ENCODE measurements around the gene CCDC70. TPM values are rescaled to one million over a fixed set of nuclear protein-coding genes. Genes with fewer than 3 reads are reported as not detected.
"Not testable (repeated sequence)": the region's sequence is repeated elsewhere in the genome, so short reads cannot be mapped to it uniquely, and the experiment has no call there.

CCDC70 gene
- total RNA-seq, 1 donor from 2014 or later: not detected

- no peak for DNase-seq (ENCODE audit: low read depth in 2 of 2)
Observed at GRCh38 chr13:51906581-51906980, 44.8 kb downstream of the CCDC70 start.

GRCh38 chr13:51907040-51907732, 45.4 kb downstream of the CCDC70 start:
- no peak for DNase-seq (ENCODE audit: low read depth in 2 of 2)

DNA sequence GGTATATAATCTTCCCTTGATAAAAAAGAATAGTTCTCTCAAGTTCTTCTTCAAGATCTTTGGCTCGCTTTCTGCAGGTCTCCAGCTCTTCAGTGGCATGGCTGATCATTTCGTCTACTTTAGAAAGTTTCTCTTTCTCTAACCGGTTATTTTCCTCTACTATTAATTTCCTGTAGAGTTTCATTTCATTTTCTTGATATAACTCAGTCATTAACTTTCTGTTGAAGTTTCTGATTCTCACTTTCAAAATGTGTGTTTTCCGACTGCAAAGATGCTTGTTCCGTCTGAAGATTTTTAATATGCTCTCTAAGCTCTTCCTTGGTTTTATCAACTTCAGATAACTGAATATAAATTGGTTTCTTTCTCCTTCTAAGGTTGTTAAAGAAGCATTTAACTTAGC, 47.5 kb downstream of the CCDC70 start:
- not testable (repeated sequence) for DNase-seq (ENCODE audit: low read depth in 2 of 2)

DNA sequence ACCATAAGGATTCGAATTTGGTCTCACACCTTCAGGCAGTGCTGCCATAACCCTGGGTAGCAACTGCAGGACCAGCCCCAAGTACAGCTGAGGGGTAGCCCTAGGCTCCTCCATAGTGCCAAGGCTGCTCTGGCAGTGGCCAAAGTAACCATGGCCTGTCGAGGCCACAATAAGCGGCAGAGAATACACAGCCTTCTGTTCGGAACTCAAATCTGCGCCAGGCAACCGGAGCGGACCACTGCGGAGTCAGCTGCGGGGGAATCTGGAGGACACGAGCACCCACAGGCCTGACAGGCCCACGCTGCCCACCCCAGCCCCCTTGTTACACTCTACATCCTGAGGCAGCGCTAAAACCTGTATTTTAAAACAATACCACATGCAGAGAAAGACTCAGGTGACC, 48.7 kb downstream of the CCDC70 start:
- DNase-seq (ENCODE audit: low read depth in 2 of 2): no peak

DNA sequence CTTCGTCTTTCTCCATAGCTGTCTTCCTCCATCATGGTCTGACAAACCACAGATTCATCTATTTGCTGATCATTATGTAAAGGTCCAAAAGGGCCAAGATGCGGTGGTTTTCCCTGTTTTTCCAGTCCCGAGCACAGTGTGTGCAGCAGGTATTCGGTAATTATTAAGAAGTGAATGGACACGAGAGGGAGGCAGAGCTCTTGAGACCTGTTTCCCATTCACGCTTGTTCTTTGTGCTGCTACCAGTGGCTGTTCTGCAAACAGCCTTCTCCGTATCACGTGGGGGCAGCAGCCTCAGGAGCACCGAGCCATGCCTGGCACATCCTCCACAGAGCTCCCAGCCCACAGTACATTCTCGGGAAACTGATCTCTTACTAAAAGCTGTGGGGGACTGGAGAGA, 50.3 kb downstream of the CCDC70 start:
- no peak for DNase-seq (ENCODE audit: low read depth in 2 of 2)

DNA sequence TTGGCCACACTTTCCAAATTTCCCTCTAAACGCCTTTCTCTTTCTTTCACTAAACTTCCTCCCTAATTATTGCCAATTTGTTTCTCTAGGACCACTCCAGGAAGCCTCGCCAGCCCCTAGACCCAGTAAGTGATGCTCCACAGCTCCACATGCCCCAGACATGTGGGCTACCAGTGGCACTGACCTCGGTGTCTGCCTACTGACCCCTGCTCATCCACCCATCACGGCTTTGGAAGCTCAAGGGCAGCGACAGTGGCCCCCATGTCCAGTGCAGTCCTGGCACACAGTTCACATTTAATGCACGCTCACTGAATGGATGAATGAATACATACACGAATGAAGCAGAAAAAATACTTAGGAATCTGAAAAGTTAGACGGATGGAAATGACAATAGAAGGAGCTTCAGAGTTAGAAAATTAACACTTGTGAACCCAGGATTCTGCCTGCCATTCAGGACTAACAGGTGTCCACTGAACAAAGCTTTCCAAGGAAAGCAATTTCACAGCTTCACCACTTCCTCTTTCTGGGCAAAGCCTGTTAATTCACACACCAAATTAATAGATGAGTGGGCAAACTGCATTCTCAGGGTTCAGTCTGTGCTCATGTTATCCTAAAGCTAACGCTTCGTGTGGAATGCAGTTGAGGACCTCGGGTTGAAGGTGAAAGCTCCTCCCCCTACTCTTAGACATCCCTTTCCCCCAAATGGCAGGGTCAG, 50.9 kb downstream of the CCDC70 start:
- DNase-seq (ENCODE audit: low read depth in 2 of 2): no peak

GRCh38 chr13:51913421-51914136, 51.8 kb downstream of the CCDC70 start:
- no peak for DNase-seq (ENCODE audit: low read depth in 2 of 2)

GRCh38 chr13:51914137-51914493, 52.3 kb downstream of the CCDC70 start:
- no peak for DNase-seq (ENCODE audit: low read depth in 2 of 2)

Other genes starting within 250 kb of the CCDC70 start
- gene DHRS12, start 57.8 kb upstream of the CCDC70 start, total RNA-seq: 5.4 and 9.9 TPM in 2 replicates
- not detected in 2 replicates for gene TMEM272, start 16.8 kb upstream of the CCDC70 start, total RNA-seq
- 4.6 TPM in 2 replicates for gene ATP7B, start 149.5 kb downstream of the CCDC70 start, total RNA-seq
- gene ALG11, start 150.4 kb downstream of the CCDC70 start, total RNA-seq: 11.3 and 17.9 TPM in 2 replicates
- gene UTP14C, start 162.7 kb downstream of the CCDC70 start, total RNA-seq: 6.3 and 10.7 TPM in 2 replicates